ENCODE results near the gene PDIA2. TPM values are rescaled to one million over a fixed set of nuclear protein-coding genes. Genes with fewer than 3 reads are reported as not detected.

PDIA2 gene
- total RNA-seq, 2 experiments from 2014 or later = not detected

DNA sequence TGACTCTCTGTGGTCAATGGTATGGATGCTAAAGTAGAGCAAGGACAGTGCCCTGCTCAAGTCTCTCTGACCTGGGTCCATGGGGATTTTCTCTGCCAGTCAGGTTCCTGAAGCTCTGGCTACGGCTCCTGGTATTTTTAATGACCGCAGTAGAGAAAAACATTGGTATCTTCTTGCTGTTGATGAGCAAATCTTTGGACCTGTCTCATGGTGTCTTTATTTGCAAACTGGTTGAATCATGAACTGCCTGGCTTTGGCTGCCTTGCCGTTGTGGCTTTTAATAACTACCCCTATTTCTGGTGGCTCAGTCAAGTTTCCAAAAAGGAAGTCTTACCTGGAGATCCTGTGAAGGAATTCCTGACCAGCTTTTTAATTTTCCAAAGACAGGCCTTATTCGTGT lies 39.6 kb upstream of the PDIA2 start:
- intact Hi-C loops (cut with DNase I, micrococcal nuclease) = no loop called here
- Mint-ChIP-seq H3K9me3 (no peaks in the 10 kb centered on the region), H3K27me3 (no peaks in the 10 kb centered on the region), H3K36me3 (ENCODE audit: low read depth) (peaks cover 4% of the 10 kb centered on the region), H3K27ac (no peak overlapping the region), H3K4me1 (ENCODE audit: low read depth) (peaks cover 4% of the 10 kb centered on the region), H3K4me3 (no peak overlapping the region)
- no peaks in the 10 kb centered on the region for H3K9me3 ChIP-seq (ENCODE audit: control insufficient read depth in 1 of 2, insufficient read depth in 1 of 2, low read length in 2 of 2)
- H3K4me3 ChIP-seq (ENCODE audit: low read length) = no peak overlapping the region
- ChIA-PET POLR2A (no interaction called here), CTCF (no interaction called here)
- no peaks in the 10 kb centered on the region for H3K27me3 ChIP-seq (ENCODE audit: control insufficient read depth in 1 of 2, insufficient read depth in 2 of 2, low read length in 2 of 2)
- no peak overlapping the region for H3K27ac ChIP-seq (ENCODE audit: low read depth in 1 of 2, low read length in 2 of 2)
- peaks cover 4% of the 10 kb centered on the region for H3K4me1 ChIP-seq (ENCODE audit: insufficient read depth, low read length)
- TF ChIP-seq CTCF (IDR thresholded peaks at IDR 0.05) = no peak
- no peak for DNase-seq
- H3K36me3 ChIP-seq (ENCODE audit: insufficient read depth, low read length) = peaks cover 6% of the 10 kb centered on the region
- no peak for ATAC-seq (ENCODE audit: poor library complexity)

GRCh38 chr16:245105-245504 lies 37.9 kb upstream of the PDIA2 start:
- ChIA-PET POLR2A (no interaction called here), CTCF (interaction anchor here (1.7 kb wide), 1 partner anchor 10 kb away, joined by 8 read pairs; no protein-coding TSS in a partner anchor)
- Histone ChIP-seq H3K27me3 (ENCODE audit: control insufficient read depth in 1 of 2, insufficient read depth in 2 of 2, low read length in 2 of 2) (no peaks in the 10 kb centered on the region), H3K9me3 (ENCODE audit: control insufficient read depth in 1 of 2, insufficient read depth in 1 of 2, low read length in 2 of 2) (no peaks in the 10 kb centered on the region), H3K36me3 (ENCODE audit: insufficient read depth, low read length) (peaks cover 7% of the 10 kb centered on the region), H3K4me3 (ENCODE audit: low read length) (no peak overlapping the region), H3K4me1 (ENCODE audit: insufficient read depth, low read length) (peaks cover 4% of the 10 kb centered on the region), H3K27ac (ENCODE audit: low read depth in 1 of 2, low read length in 2 of 2) (no peak overlapping the region)
- peak overlapping the region; percentile 20 for H3K4me3 Mint-ChIP-seq
- no peak for TF ChIP-seq CTCF (IDR thresholded peaks at IDR 0.05)
- intact Hi-C loops (cut with DNase I, micrococcal nuclease) = no loop called here
- ATAC-seq (ENCODE audit: poor library complexity) = no peak
- H3K4me1 Mint-ChIP-seq (ENCODE audit: low read depth) = peaks cover 4% of the 10 kb centered on the region
- no peaks in the 10 kb centered on the region for H3K9me3 Mint-ChIP-seq
- peaks cover 4% of the 10 kb centered on the region for H3K36me3 Mint-ChIP-seq (ENCODE audit: low read depth)
- H3K27ac Mint-ChIP-seq = no peak overlapping the region
- no peaks in the 10 kb centered on the region for H3K27me3 Mint-ChIP-seq
- DNase-seq = no peak

GRCh38 chr16:247027-247426 lies 35.9 kb upstream of the PDIA2 start:
- Mint-ChIP-seq H3K4me1 (ENCODE audit: low read depth) (peaks cover 2% of the 10 kb centered on the region), H3K9me3 (no peaks in the 10 kb centered on the region), H3K27me3 (no peaks in the 10 kb centered on the region), H3K27ac (no peak overlapping the region), H3K4me3 (no peak overlapping the region), H3K36me3 (ENCODE audit: low read depth) (peaks cover 9% of the 10 kb centered on the region)
- Histone ChIP-seq H3K36me3 (ENCODE audit: insufficient read depth, low read length) (peaks cover 7% of the 10 kb centered on the region), H3K27ac (ENCODE audit: low read depth in 1 of 2, low read length in 2 of 2) (no peak overlapping the region), H3K9me3 (ENCODE audit: control insufficient read depth in 1 of 2, insufficient read depth in 1 of 2, low read length in 2 of 2) (no peaks in the 10 kb centered on the region), H3K4me3 (ENCODE audit: low read length) (no peak overlapping the region), H3K4me1 (ENCODE audit: insufficient read depth, low read length) (peaks cover 6% of the 10 kb centered on the region), H3K27me3 (ENCODE audit: control insufficient read depth in 1 of 2, insufficient read depth in 2 of 2, low read length in 2 of 2) (no peaks in the 10 kb centered on the region)
- intact Hi-C loops (cut with DNase I, micrococcal nuclease) = no loop called here
- DNase-seq (no peak), ATAC-seq (ENCODE audit: poor library complexity) (no peak)
- ChIA-PET POLR2A (no interaction called here), CTCF (interaction anchor here (1.1 kb wide), 1 partner anchor 10 kb away, joined by 4 read pairs; no protein-coding TSS in a partner anchor)
- no peak for TF ChIP-seq CTCF (IDR thresholded peaks at IDR 0.05)

All from CD4-positive, alpha-beta T cell (primary cell).